Measurements from ENCODE around the gene MAP3K1.

DNA sequence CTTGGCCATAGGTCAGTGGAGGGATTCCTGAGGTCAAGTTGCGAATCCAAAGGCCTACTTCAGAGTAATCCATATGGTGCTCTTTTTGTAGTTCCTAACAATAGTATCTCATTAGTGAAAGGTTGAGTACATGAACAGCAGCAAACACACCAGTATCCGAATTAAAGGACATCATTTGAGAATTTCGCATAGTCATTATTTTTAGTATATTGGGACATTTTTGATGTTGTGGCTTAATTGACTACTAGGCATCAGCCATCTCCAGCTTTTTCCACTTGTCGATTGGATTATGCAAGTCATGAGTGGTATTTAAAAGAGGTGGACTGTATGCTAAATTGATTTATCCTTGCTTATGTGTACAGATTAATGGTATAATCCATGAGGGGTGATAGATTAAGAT, 23.7 kb downstream of the MAP3K1 start:
- TF ChIP-seq CTCF (conservative IDR thresholded peaks at IDR 0.05) = no peak
- no peak for TF ChIP-seq EZH2 (IDR thresholded peaks at IDR 0.05; ENCODE audit: low read depth)
